ENCODE results near the gene SETD1B. TPM values are rescaled to one million over a fixed set of nuclear protein-coding genes. Genes with fewer than 3 reads are reported as not detected.

SETD1B gene
- total RNA-seq, 5 donors from 2014 or later (not counting 1 experiment from before 2014, with no cell fraction given) = 87.7 to 106 (median 96.0) TPM

GRCh38 chr12:121797937-121798786, 5.6 kb upstream of the SETD1B start:
- H3K4me1 Mint-ChIP-seq = peaks cover 43 to 58% (median 49%) of the 10 kb centered on the region in 3 donors
- ATAC-seq (replicated peaks in 1 of 4) (no peak), DNase-seq (peak in 1 of 35 experiments; percentile 21)

GRCh38 chr12:121798787-121799155, 5.0 kb upstream of the SETD1B start:
- peaks cover 6 to 36% of the 10 kb centered on the region in 2 donors for H3K36me3 ChIP-seq (ENCODE audit: control insufficient read depth in 2 of 2, extremely low read depth in 1 of 2, insufficient read depth in 1 of 2, low read length in 1 of 2)
- Mint-ChIP-seq H3K36me3 (peaks cover 27% of the 10 kb centered on the region), H3K4me1 (peaks cover 43 to 60% (median 49%) of the 10 kb centered on the region in 3 donors), H3K4me3 (peak overlapping the region; percentile 83 to 88 (median 85)), H3K9me3 (no peaks in the 10 kb centered on the region), H3K27me3 (no peaks in the 10 kb centered on the region), H3K27ac (peak overlapping the region; percentile 89)
- ATAC-seq (replicated peaks in 1 of 4) (no peak), DNase-seq (peak in 1 of 35 experiments; percentile 21)
- H3K27me3 ChIP-seq (replicated peaks in 1 of 2; ENCODE audit: control insufficient read depth in 2 of 2, extremely low read depth in 1 of 2, insufficient read depth in 2 of 2, low read length in 1 of 2) = no peaks in the 10 kb centered on the region
- CTCF ChIA-PET = interaction anchor here (1.4 to 7.9 kb wide), 4 partner anchors 9 to 113 kb away, joined by 3 to 344 read pairs (median 4); partner anchors contain the start of gene SETD1B (in 1 of the 2)
- peak overlapping the region; percentile 15 to 70 for H3K4me3 ChIP-seq (ENCODE audit: control insufficient read depth in 1 of 2, extremely low read depth in 1 of 2, low read length in 1 of 2)
- 59% methylated on average over 9 of the region's 10 CpGs for WGBS (ENCODE audit: insufficient coverage)
- POLR2A ChIA-PET = interaction anchor here (0.5 to 0.7 kb wide), 5 partner anchors 9 to 483 kb away, joined by 3 to 13 read pairs (median 5); no protein-coding TSS in a partner anchor
- peaks cover 20 to 63% of the 10 kb centered on the region in 2 experiments for H3K4me1 ChIP-seq (ENCODE audit: control insufficient read depth in 1 of 2, extremely low read depth in 1 of 2, insufficient read depth in 2 of 2, low read length in 2 of 2)
- H3K27ac ChIP-seq (ENCODE audit: low read length) = peak overlapping the region; percentile 43
- H3K9me3 ChIP-seq = no peaks in the 10 kb centered on the region

More at GRCh38 chr12:121797937-121798786, 5.6 kb upstream of the SETD1B start:
- Mint-ChIP-seq H3K27me3 (no peaks in the 10 kb centered on the region), H3K27ac (peak overlapping the region; percentile 89), H3K36me3 (peaks cover 27% of the 10 kb centered on the region), H3K4me3 (peak overlapping the region; percentile 83 to 88 (median 85)), H3K9me3 (no peaks in the 10 kb centered on the region)
- H3K4me3 ChIP-seq (ENCODE audit: control insufficient read depth in 1 of 2, extremely low read depth in 1 of 2, low read length in 1 of 2) = peak overlapping the region in 1 of 2 donors; percentile 15
- H3K36me3 ChIP-seq (ENCODE audit: control insufficient read depth in 2 of 2, extremely low read depth in 1 of 2, insufficient read depth in 1 of 2, low read length in 1 of 2) = peaks cover 6 to 36% of the 10 kb centered on the region in 2 donors
- ChIA-PET POLR2A (interaction anchor here (0.5 to 0.7 kb wide), 4 partner anchors 9 to 40 kb away, joined by 4 to 13 read pairs (median 6); no protein-coding TSS in a partner anchor), CTCF (interaction anchor here (1.4 to 7.9 kb wide), 4 partner anchors 8 to 112 kb away, joined by 3 to 344 read pairs (median 4); partner anchors contain the start of gene SETD1B (in 1 of the 2))
- peaks cover 20 to 62% of the 10 kb centered on the region in 2 experiments for H3K4me1 ChIP-seq (ENCODE audit: control insufficient read depth in 1 of 2, extremely low read depth in 1 of 2, insufficient read depth in 2 of 2, low read length in 2 of 2)
- WGBS (ENCODE audit: insufficient coverage) = 61% methylated on average over 13 of the region's 19 CpGs
- no peaks in the 10 kb centered on the region for H3K9me3 ChIP-seq
- H3K27ac ChIP-seq (ENCODE audit: low read length) = peak overlapping the region; percentile 21
- H3K27me3 ChIP-seq (replicated peaks in 1 of 2; ENCODE audit: control insufficient read depth in 2 of 2, extremely low read depth in 1 of 2, insufficient read depth in 2 of 2, low read length in 1 of 2) = no peaks in the 10 kb centered on the region

GRCh38 chr12:121799156-121799841, 4.5 kb upstream of the SETD1B start:
- 30% methylated on average over 14 of the region's 30 CpGs for WGBS (ENCODE audit: insufficient coverage)
- POLR2A ChIA-PET = interaction anchor here (0.5 to 0.7 kb wide), 3 partner anchors 10 to 484 kb away, joined by 3 to 5 read pairs (median 4); no protein-coding TSS in a partner anchor
- Histone ChIP-seq H3K36me3 (ENCODE audit: control insufficient read depth in 2 of 2, extremely low read depth in 1 of 2, insufficient read depth in 1 of 2, low read length in 1 of 2) (peaks cover 6 to 36% of the 10 kb centered on the region in 2 donors), H3K4me1 (ENCODE audit: control insufficient read depth in 1 of 2, extremely low read depth in 1 of 2, insufficient read depth in 2 of 2, low read length in 2 of 2) (peaks cover 20 to 58% of the 10 kb centered on the region in 2 experiments), H3K27ac (ENCODE audit: low read length) (peak overlapping the region; percentile 76), H3K27me3 (replicated peaks in 1 of 2; ENCODE audit: control insufficient read depth in 2 of 2, extremely low read depth in 1 of 2, insufficient read depth in 2 of 2, low read length in 1 of 2) (no peaks in the 10 kb centered on the region), H3K4me3 (ENCODE audit: control insufficient read depth in 1 of 2, extremely low read depth in 1 of 2, low read length in 1 of 2) (peak overlapping the region; percentile 70 to 73), H3K9me3 (no peaks in the 10 kb centered on the region)
- Mint-ChIP-seq H3K4me1 (peaks cover 42 to 56% (median 48%) of the 10 kb centered on the region in 3 donors), H3K36me3 (peaks cover 27% of the 10 kb centered on the region), H3K4me3 (peak overlapping the region; percentile 83 to 88 (median 85)), H3K27me3 (no peaks in the 10 kb centered on the region), H3K9me3 (no peaks in the 10 kb centered on the region), H3K27ac (peak overlapping the region; percentile 89 to 93)
- DNase-seq = peak in 27 of 35 experiments; percentile 42 to 79 (median 60)
- CTCF ChIA-PET = interaction anchor here (1.4 to 7.9 kb wide), 4 partner anchors 8 to 113 kb away, joined by 3 to 344 read pairs (median 4); partner anchors contain the start of gene SETD1B (in 1 of the 2)
- peak in 1 of 4 experiments; percentile 5 for ATAC-seq (replicated peaks in 1 of 4)

- H3K27ac ChIP-seq (ENCODE audit: low read length) = peak overlapping the region; percentile 76
- ChIA-PET POLR2A (interaction anchor here in 1 of 2 donors (0.6 kb wide), 1 partner anchor 426 kb away, joined by 3 read pairs; no protein-coding TSS in a partner anchor), CTCF (interaction anchor here in 1 of 2 donors (1.4 to 7.9 kb wide), 4 partner anchors 7 to 114 kb away, joined by 4 to 344 read pairs (median 11); partner anchors contain the start of gene SETD1B)
- peaks cover 6 to 36% of the 10 kb centered on the region in 2 donors for H3K36me3 ChIP-seq (ENCODE audit: control insufficient read depth in 2 of 2, extremely low read depth in 1 of 2, insufficient read depth in 1 of 2, low read length in 1 of 2)
- peak overlapping the region; percentile 70 to 73 for H3K4me3 ChIP-seq (ENCODE audit: control insufficient read depth in 1 of 2, extremely low read depth in 1 of 2, low read length in 1 of 2)
- Mint-ChIP-seq H3K9me3 (no peaks in the 10 kb centered on the region), H3K36me3 (peaks cover 26% of the 10 kb centered on the region), H3K27ac (peak overlapping the region; percentile 89 to 93), H3K4me3 (peak overlapping the region; percentile 83 to 88 (median 85)), H3K27me3 (no peaks in the 10 kb centered on the region), H3K4me1 (peaks cover 35 to 49% (median 40%) of the 10 kb centered on the region in 3 donors)
- DNase-seq = peak in 28 of 35 experiments; percentile 38 to 83 (median 58)
- no peaks in the 10 kb centered on the region for H3K9me3 ChIP-seq
- peaks cover 16 to 53% of the 10 kb centered on the region in 2 experiments for H3K4me1 ChIP-seq (ENCODE audit: control insufficient read depth in 1 of 2, extremely low read depth in 1 of 2, insufficient read depth in 2 of 2, low read length in 2 of 2)
- ATAC-seq (replicated peaks in 1 of 4) = peak; percentile 2 to 31 (median 21)
- no peaks in the 10 kb centered on the region for H3K27me3 ChIP-seq (replicated peaks in 1 of 2; ENCODE audit: control insufficient read depth in 2 of 2, extremely low read depth in 1 of 2, insufficient read depth in 2 of 2, low read length in 1 of 2)
- WGBS (ENCODE audit: insufficient coverage) = 0% methylated on average over 72 of the region's 84 CpGs
Observed at GRCh38 chr12:121799842-121800693, 3.7 kb upstream of the SETD1B start.

Measured in T-cell (primary cell).